Neuronal stem cell (in vitro differentiated cells): ENCODE measurements around the gene SIGLEC6.

ENCODE experiments used
- DNase-seq: peaks from one replicate; pipeline ENCODE4 v3.0.0-alpha.2; 2013; ENCODE audit warnings: low spot score
- H2AFZ ChIP-seq: one replicate; pipeline ENCODE4 v1.6.1; 2013; ENCODE audit warnings: mild to moderate bottlenecking, low read length, inconsistent platforms
- H2AK5ac ChIP-seq: 2 replicates; pipeline ENCODE4 v1.6.1; 2013; ENCODE audit warnings: low read depth, mild to moderate bottlenecking, inconsistent platforms, low read length, moderate library complexity, mixed read lengths
- H2BK120ac ChIP-seq: 2 replicates; pipeline ENCODE4 v1.6.1; 2013; ENCODE audit warnings: low read depth, mild to moderate bottlenecking, inconsistent platforms, low read length, moderate library complexity, mixed read lengths
- H2BK12ac ChIP-seq: one replicate; pipeline ENCODE4 v1.6.1; 2013; ENCODE audit warnings: low read length, inconsistent platforms
- H2BK15ac ChIP-seq: 2 replicates; pipeline ENCODE4 v1.6.1; 2013; ENCODE audit warnings: mild to moderate bottlenecking, low read length, inconsistent platforms, mixed read lengths
- H2BK5ac ChIP-seq: one replicate; pipeline ENCODE4 v1.6.1; 2013; ENCODE audit warnings: inconsistent platforms, mild to moderate bottlenecking, low read length, moderate library complexity
- H3K14ac ChIP-seq: one replicate; pipeline ENCODE4 v1.6.1; 2013; ENCODE audit warnings: low read length, inconsistent platforms
- H3K18ac ChIP-seq: 2 replicates; pipeline ENCODE4 v1.6.1; 2013; ENCODE audit warnings: low read length, inconsistent platforms
- H3K23ac ChIP-seq: 2 replicates; pipeline ENCODE4 v1.6.1; 2013; ENCODE audit warnings: low read depth, mild to moderate bottlenecking, mixed read lengths, low read length, inconsistent platforms; ENCODE audit not compliant: poor library complexity
- H3K27ac ChIP-seq: replicated peaks from 3 replicates; pipeline ENCODE4 v1.5.1; 2013; ENCODE audit warnings: low read length, inconsistent platforms
- H3K27me3 ChIP-seq, 3 experiments: 2 replicates each; pipeline ENCODE4 v1.6.1; 2013; ENCODE audit warnings: low read length in 3 of 3, mild to moderate bottlenecking in 2 of 3, inconsistent platforms in 1 of 3, low read depth in 1 of 3, mixed read lengths in 1 of 3, moderate library complexity in 1 of 3; ENCODE audit not compliant: control insufficient read depth in 3 of 3, insufficient read depth in 3 of 3
- H3K36me3 ChIP-seq, 2 donors: replicated peaks in 1 of 2; 2 replicates each; pipeline ENCODE4 v1.6.1; 2013; ENCODE audit warnings: low read length in 2 of 2; ENCODE audit not compliant: control insufficient read depth in 2 of 2, insufficient read depth in 2 of 2
- H3K4ac ChIP-seq: 2 replicates; pipeline ENCODE4 v1.6.1; 2013; ENCODE audit warnings: inconsistent platforms, mild to moderate bottlenecking, low read length, moderate library complexity
- H3K4me1 ChIP-seq, 2 donors: 1 replicate in 1 of 2; 2 replicates in 1 of 2; pipeline ENCODE4 v1.6.1; 2013; ENCODE audit warnings: low read length in 2 of 2, low read depth in 1 of 2; ENCODE audit not compliant: control insufficient read depth in 2 of 2, insufficient read depth in 1 of 2
- H3K4me2 ChIP-seq: one replicate; pipeline ENCODE4 v1.6.1; 2013; ENCODE audit warnings: mild to moderate bottlenecking, low read length, inconsistent platforms; ENCODE audit not compliant: insufficient read depth, poor library complexity, severe bottlenecking
- H3K4me3 ChIP-seq, 2 donors: 2 replicates each; pipeline ENCODE4 v1.5.1; 2013; ENCODE audit warnings: low read length in 2 of 2, mild to moderate bottlenecking in 2 of 2, inconsistent platforms in 1 of 2, moderate library complexity in 1 of 2
- H3K79me1 ChIP-seq: one replicate; pipeline ENCODE4 v1.6.1; 2013; ENCODE audit warnings: low read depth, mild to moderate bottlenecking, inconsistent platforms, low read length, moderate library complexity
- H3K9ac ChIP-seq: one replicate; pipeline ENCODE4 v1.6.1; 2013; ENCODE audit warnings: mild to moderate bottlenecking, low read depth, low read length, inconsistent platforms; ENCODE audit not compliant: poor library complexity
- H3K9me3 ChIP-seq, 2 donors: replicated peaks in 1 of 2; 2 replicates each; pipeline versions ENCODE3 to v1.6.1; 2013; ENCODE audit warnings: low read length in 2 of 2, mild to moderate bottlenecking in 2 of 2, inconsistent platforms in 1 of 2, low read depth in 1 of 2, mixed read lengths in 1 of 2, moderate library complexity in 1 of 2; ENCODE audit not compliant: control insufficient read depth in 2 of 2, insufficient read depth in 1 of 2
- H4K8ac ChIP-seq: one replicate; pipeline ENCODE4 v1.6.1; 2013; ENCODE audit warnings: low read depth, mild to moderate bottlenecking, inconsistent platforms, low read length, moderate library complexity
- H4K91ac ChIP-seq: one replicate; pipeline ENCODE4 v1.6.1; 2013; ENCODE audit warnings: low read length, low read depth, mild to moderate bottlenecking, inconsistent platforms; ENCODE audit not compliant: poor library complexity
- WGBS, 2 donors: extraction: QIAGEN DNeasy Blood & Tissue Kit; methylation state at CpG; one replicate each; pipeline ENCODE4 v1.1.7; 2013; ENCODE audit warnings: missing lambda C conversion rate in 2 of 2, mixed read lengths in 1 of 2; ENCODE audit not compliant: insufficient read length in 2 of 2, insufficient replicate concordance in 1 of 2; ENCODE audit errors: extremely low coverage in 2 of 2; 5-methylcytosine and 5-hydroxymethylcytosine counted together

The SIGLEC6 gene

GRCh38 chr19:51476164-51476563 lies 55.3 kb downstream of the SIGLEC6 start:
- no peak overlapping the region for H4K8ac ChIP-seq
- no peak overlapping the region for H2AK5ac ChIP-seq
- H3K4me1 ChIP-seq: no peaks in the 10 kb centered on the region
- H3K9ac ChIP-seq: no peak overlapping the region
- H3K4ac ChIP-seq: no peak overlapping the region
- no peaks in the 10 kb centered on the region for H3K36me3 ChIP-seq
- H3K27ac ChIP-seq: no peak overlapping the region
- no peak overlapping the region for H2AFZ ChIP-seq
- H3K14ac ChIP-seq: no peak overlapping the region
- WGBS, 2 donors: no CpG with 5 or more reads among the region's 3 CpGs
- H3K4me3 ChIP-seq: no peak overlapping the region
- H3K4me2 ChIP-seq: no peak overlapping the region
- no peak overlapping the region for H2BK5ac ChIP-seq
- no peak for DNase-seq
- H3K23ac ChIP-seq: no peak overlapping the region
- peaks cover 3% of the 10 kb centered on the region for H3K79me1 ChIP-seq
- no peak overlapping the region for H2BK120ac ChIP-seq
- H2BK12ac ChIP-seq: no peak overlapping the region
- H3K27me3 ChIP-seq: peaks cover 0 to 2% (median 0%) of the 10 kb centered on the region in 3 experiments
- H3K18ac ChIP-seq: no peak overlapping the region
- peaks cover 0 to 5% of the 10 kb centered on the region in 2 donors for H3K9me3 ChIP-seq
- no peak overlapping the region for H2BK15ac ChIP-seq
- no peak overlapping the region for H4K91ac ChIP-seq

DNA sequence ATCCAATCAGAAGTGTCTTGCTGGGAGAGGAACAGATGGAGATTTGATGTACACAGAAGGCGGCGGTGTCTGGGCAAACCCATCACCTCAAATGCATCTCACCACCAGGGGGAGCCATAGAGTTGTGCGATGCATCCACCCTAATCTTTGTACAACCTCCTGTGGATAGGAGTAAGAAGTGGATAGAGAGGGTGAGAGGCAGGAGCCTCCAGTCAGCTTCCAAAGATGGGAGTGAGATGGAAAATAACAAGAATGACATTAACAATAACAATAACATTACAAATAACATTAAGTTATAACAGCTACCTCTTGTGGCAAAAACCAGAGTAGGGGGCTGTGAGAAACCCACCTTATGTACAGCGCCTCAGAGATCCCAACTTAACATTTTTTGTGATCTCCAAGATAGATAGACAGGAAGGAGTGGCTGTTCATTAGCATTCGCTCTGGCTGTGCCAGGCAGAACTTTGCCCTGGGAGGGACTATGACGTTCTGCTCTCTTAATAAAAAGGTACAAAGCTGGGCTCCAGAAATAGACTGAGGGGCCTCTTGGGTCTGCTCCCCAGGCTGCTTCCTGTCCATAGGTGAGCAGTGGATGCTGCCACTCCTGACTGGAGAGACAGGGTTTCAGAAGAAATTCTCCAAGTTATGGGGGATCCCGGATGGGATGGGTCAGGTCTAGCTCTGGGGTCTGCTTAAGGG lies 58.3 kb downstream of the SIGLEC6 start:
- no peak overlapping the region for H3K18ac ChIP-seq
- H3K9me3 ChIP-seq: no peaks in the 10 kb centered on the region
- no peak overlapping the region for H3K4ac ChIP-seq
- H3K36me3 ChIP-seq: no peaks in the 10 kb centered on the region
- H2AFZ ChIP-seq: no peak overlapping the region
- no peak overlapping the region for H4K8ac ChIP-seq
- no peak overlapping the region for H2BK120ac ChIP-seq
- no peak overlapping the region for H3K4me3 ChIP-seq
- peaks cover 0 to 2% (median 0%) of the 10 kb centered on the region in 3 experiments for H3K27me3 ChIP-seq
- H2AK5ac ChIP-seq: no peak overlapping the region
- H3K9ac ChIP-seq: no peak overlapping the region
- WGBS, 2 donors: no CpG with 5 or more reads among the region's 7 CpGs
- H2BK5ac ChIP-seq: no peak overlapping the region
- no peak overlapping the region for H3K27ac ChIP-seq
- no peaks in the 10 kb centered on the region for H3K79me1 ChIP-seq
- H2BK15ac ChIP-seq: no peak overlapping the region
- H3K4me2 ChIP-seq: no peak overlapping the region
- H3K4me1 ChIP-seq: no peaks in the 10 kb centered on the region
- no peak overlapping the region for H3K14ac ChIP-seq
- peak; percentile 48 for DNase-seq
- H3K23ac ChIP-seq: no peak overlapping the region
- H4K91ac ChIP-seq: no peak overlapping the region
- no peak overlapping the region for H2BK12ac ChIP-seq

DNA sequence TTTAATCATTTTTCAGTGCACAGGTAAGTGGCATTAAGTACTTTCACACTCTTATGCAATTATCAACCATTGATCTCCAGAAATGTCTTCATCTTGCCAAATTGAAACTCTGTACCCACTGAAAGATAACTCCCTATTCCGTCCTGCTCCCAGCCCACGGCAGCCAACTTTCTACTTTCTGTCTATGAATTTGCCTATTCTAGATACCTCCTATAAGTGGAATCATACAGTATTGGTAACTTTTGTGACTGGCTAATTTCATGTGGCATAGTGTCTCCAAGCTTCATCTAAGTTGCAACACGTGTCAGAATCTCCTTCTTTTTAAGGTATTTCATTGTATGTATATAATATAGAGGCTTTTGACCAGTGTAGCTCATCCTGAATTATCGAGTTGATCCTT lies 58.9 kb downstream of the SIGLEC6 start:
- Histone ChIP-seq H2BK5ac (no peak overlapping the region), H2BK12ac (no peak overlapping the region), H2AFZ (no peak overlapping the region), H3K36me3 (no peaks in the 10 kb centered on the region), H3K23ac (no peak overlapping the region), H3K27ac (no peak overlapping the region), H3K4me2 (no peak overlapping the region), H3K79me1 (no peaks in the 10 kb centered on the region), H4K91ac (no peak overlapping the region), H3K27me3 (peaks cover 0 to 2% (median 0%) of the 10 kb centered on the region in 3 experiments), H2BK120ac (no peak overlapping the region), H3K18ac (no peak overlapping the region), H3K4me1 (no peaks in the 10 kb centered on the region), H2BK15ac (no peak overlapping the region), H3K9ac (no peak overlapping the region), H3K9me3 (no peaks in the 10 kb centered on the region), H2AK5ac (no peak overlapping the region), H3K14ac (no peak overlapping the region), H3K4ac (no peak overlapping the region), H4K8ac (no peak overlapping the region), H3K4me3 (no peak overlapping the region)
- DNase-seq: no peak
- WGBS, 2 donors: no CpG with 5 or more reads among the region's 4 CpGs

- no peak for DNase-seq
- Histone ChIP-seq H4K91ac (no peak overlapping the region), H3K79me1 (no peaks in the 10 kb centered on the region), H3K18ac (no peak overlapping the region), H2BK15ac (no peak overlapping the region), H3K14ac (no peak overlapping the region), H3K4me1 (no peaks in the 10 kb centered on the region), H2BK5ac (no peak overlapping the region), H2BK12ac (no peak overlapping the region), H4K8ac (no peak overlapping the region), H3K27ac (no peak overlapping the region), H3K27me3 (peaks cover 0 to 2% (median 2%) of the 10 kb centered on the region in 3 experiments), H3K9ac (no peak overlapping the region), H3K9me3 (no peaks in the 10 kb centered on the region), H3K36me3 (no peaks in the 10 kb centered on the region), H2AFZ (no peak overlapping the region), H3K4ac (no peak overlapping the region), H2AK5ac (no peak overlapping the region), H3K23ac (no peak overlapping the region), H3K4me3 (no peak overlapping the region), H3K4me2 (no peak overlapping the region), H2BK120ac (no peak overlapping the region)
- WGBS, 2 donors: no CpG with 5 or more reads among the region's 1 CpG
Measured at GRCh38 chr19:51471527-51471926, 59.9 kb downstream of the SIGLEC6 start.
